Placental pericyte (primary cell): ENCODE data around the gene RANBP1. TPM values are rescaled to one million over a fixed set of nuclear protein-coding genes. Genes with fewer than 3 reads are reported as not detected.

Source experiments
- small RNA-seq: library from RNA; depleted of rRNA; stranded (forward); fragments of <200 nt; gene quantifications from one replicate; pipeline ENCODE3, GENCODE V24; 2012; ENCODE audit warnings: low replicate concordance
- total RNA-seq: library from RNA; depleted of rRNA; stranded (reverse); fragments of >200 nt; gene quantifications from 2 replicates; pipeline ENCODE4 v1.2.3, GENCODE V29; 2012

The RANBP1 gene
- total RNA-seq, result 122 and 247 TPM in 2 replicates

DNA sequence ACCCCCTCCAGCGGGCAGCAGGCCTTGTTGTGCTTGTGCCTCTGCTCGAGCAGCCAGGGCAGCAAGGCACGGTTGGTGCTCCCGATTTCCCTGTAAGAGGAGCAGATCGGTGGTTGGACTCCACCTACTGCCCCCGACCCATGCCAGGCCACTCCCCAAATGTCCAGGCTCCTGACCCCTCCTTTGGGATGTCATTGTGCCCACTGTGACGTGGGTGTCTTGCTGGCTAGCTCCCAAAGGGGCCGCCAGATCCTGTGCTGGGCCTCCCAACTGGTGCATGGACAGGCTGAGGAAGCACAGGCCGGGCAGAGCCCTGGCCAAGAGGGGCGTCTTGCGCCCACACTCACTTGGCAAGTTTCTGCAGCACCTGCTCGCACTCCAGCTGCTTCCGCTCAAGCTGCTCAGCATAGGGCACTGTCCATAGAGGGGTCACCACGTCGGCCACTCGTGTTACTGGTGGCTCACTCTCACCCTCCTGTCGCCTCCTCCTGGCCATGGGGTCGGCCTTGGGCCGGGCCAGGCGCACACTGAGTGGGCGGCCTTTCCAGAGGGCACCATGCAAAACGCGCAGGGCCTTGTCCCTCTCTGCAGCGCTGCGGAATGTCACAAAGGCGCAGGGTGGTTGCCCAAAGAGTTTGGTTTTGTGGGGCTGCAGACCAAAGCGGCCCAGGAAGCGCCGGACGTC is at the start of gene RANBP1:
Gene RANBP1 (plus strand): TSS at position 414 of the 685 bp plus-strand sequence. CDS start 81 bp downstream, at position 495.

GRCh38 chr22:20079745-20080444 is 36.0 kb upstream of the RANBP1 start, which contains the start of gene DGCR8:
TSS of gene DGCR8 (plus strand) at chr22:20080241. CDS start at chr22:20085964, 5,723 bp downstream.

GRCh38 chr22:20116951-20117632 is 1.2 kb downstream of the RANBP1 start, which contains the start of gene TRMT2A:
TSS of gene TRMT2A (minus strand) at chr22:20117226. CDS start at chr22:20116906, 320 bp downstream.

GRCh38 chr22:20131597-20131858 is 15.6 kb downstream of the RANBP1 start, which contains the start of gene ZDHHC8:
TSS of gene ZDHHC8 (plus strand) at chr22:20131804. CDS start at chr22:20131948, 144 bp downstream.

GRCh38 chr22:20150381-20151275 is 34.7 kb downstream of the RANBP1 start, which contains the start of gene CCDC188:
TSS of gene CCDC188 (minus strand) at chr22:20151055. CDS start at chr22:20150986, 69 bp downstream.

Small RNAs within 50 kb of the gene (small RNA-seq; reads per million reads assigned to genes)
- 0.29 reads per million for gene MIR6816
- gene RF00017, result not detected
- not detected for gene RF00599

Other genes starting within 250 kb of the RANBP1 start
- 219 and 292 TPM in 2 replicates for gene COMT, start 174.3 kb upstream of the RANBP1 start, total RNA-seq
- gene TXNRD2, start 174.3 kb upstream of the RANBP1 start, total RNA-seq, result 22.3 and 28.8 TPM in 2 replicates
- 7.0 and 17.9 TPM in 2 replicates for gene ARVCF, start 99.3 kb upstream of the RANBP1 start, total RNA-seq
- 54.1 and 57.1 TPM in 2 replicates for gene TANGO2, start 95.0 kb upstream of the RANBP1 start, total RNA-seq
- gene DGCR8, start 35.9 kb upstream of the RANBP1 start, total RNA-seq, result 37.4 and 42.8 TPM in 2 replicates
- gene TRMT2A, start 1.1 kb downstream of the RANBP1 start, total RNA-seq, result 43.1 and 57.7 TPM in 2 replicates
- gene ZDHHC8, start 15.7 kb downstream of the RANBP1 start, total RNA-seq, result 16.0 and 22.3 TPM in 2 replicates
- 0.14 TPM in 1 of 2 replicates, not detected in the other for gene CCDC188, start 35.0 kb downstream of the RANBP1 start, total RNA-seq
- gene RTN4R, start 152.2 kb downstream of the RANBP1 start, total RNA-seq, result 0.29 and 1.3 TPM in 2 replicates
- gene DGCR6L, start 204.0 kb downstream of the RANBP1 start, total RNA-seq, result 49.1 and 56.0 TPM in 2 replicates